ENCODE results near the gene MBOAT1. TPM values are rescaled to one million over a fixed set of nuclear protein-coding genes. Genes with fewer than 3 reads are reported as not detected.

Gene MBOAT1
- total RNA-seq, 2 donors from 2014 or later = 4.6 to 10.1 TPM

GRCh38 chr6:20197251-20197650 lies 15.0 kb downstream of the MBOAT1 start:
- no peak for TF ChIP-seq CTCF (IDR thresholded peaks at IDR 0.05)
- no peak for TF ChIP-seq POLR2A (IDR thresholded peaks at IDR 0.05)
- intact Hi-C loops (cut with DNase I) = no loop called here
- 67 to 85% methylated on average over 3 of the region's 3 CpGs for WGBS, 2 donors
- H3K9me3 ChIP-seq = no peaks in the 10 kb centered on the region
- H3K27me3 ChIP-seq = no peaks in the 10 kb centered on the region
- no peaks in the 10 kb centered on the region for H3K36me3 ChIP-seq (replicated peaks in 1 of 2; ENCODE audit: insufficient read depth in 1 of 2, low read depth in 2 of 2)
- peaks cover 29% of the 10 kb centered on the region for H3K4me1 ChIP-seq
- no peak overlapping the region for H3K4me3 ChIP-seq
- H3K27ac ChIP-seq = no peak overlapping the region
- no peak for DNase-seq
- ATAC-seq = no peak

GRCh38 chr6:20192625-20193024 lies 19.6 kb downstream of the MBOAT1 start:
- no peaks in the 10 kb centered on the region for H3K27me3 ChIP-seq
- H3K4me3 ChIP-seq = no peak overlapping the region
- 14 to 25% methylated on average over 4 of the region's 4 CpGs for WGBS, 2 donors
- TF ChIP-seq CTCF (IDR thresholded peaks at IDR 0.05) = no peak
- TF ChIP-seq POLR2A (IDR thresholded peaks at IDR 0.05) = no peak
- DNase-seq (peak; percentile 18 to 65 (median 28)), ATAC-seq (peak; percentile 95)
- peaks cover 15% of the 10 kb centered on the region for H3K4me1 ChIP-seq
- H3K9me3 ChIP-seq = no peaks in the 10 kb centered on the region
- no peaks in the 10 kb centered on the region for H3K36me3 ChIP-seq (replicated peaks in 1 of 2; ENCODE audit: insufficient read depth in 1 of 2, low read depth in 2 of 2)
- intact Hi-C loops (cut with DNase I) = no loop called here
- peak overlapping the region in 3 of 4 donors; percentile 20 to 74 (median 35) for H3K27ac ChIP-seq

- ATAC-seq (no peak), DNase-seq (no peak)
- Histone ChIP-seq H3K4me1 (peaks cover 15% of the 10 kb centered on the region), H3K27me3 (no peaks in the 10 kb centered on the region), H3K36me3 (replicated peaks in 1 of 2; ENCODE audit: insufficient read depth in 1 of 2, low read depth in 2 of 2) (no peaks in the 10 kb centered on the region), H3K9me3 (no peaks in the 10 kb centered on the region), H3K27ac (peak overlapping the region in 3 of 4 donors; percentile 20 to 74 (median 35)), H3K4me3 (no peak overlapping the region)
- intact Hi-C loops (cut with DNase I) = no loop called here
- TF ChIP-seq CTCF (IDR thresholded peaks at IDR 0.05) (no peak), POLR2A (IDR thresholded peaks at IDR 0.05) (no peak)
- WGBS, 2 donors = 4 to 23% methylated on average over 1 of the region's 1 CpG
Observed at GRCh38 chr6:20191992-20192391, 20.3 kb downstream of the MBOAT1 start.

- no peak for DNase-seq
- TF ChIP-seq CTCF (IDR thresholded peaks at IDR 0.05) (no peak), POLR2A (IDR thresholded peaks at IDR 0.05) (no peak)
- Histone ChIP-seq H3K27me3 (no peaks in the 10 kb centered on the region), H3K4me1 (peaks cover 15% of the 10 kb centered on the region), H3K9me3 (no peaks in the 10 kb centered on the region), H3K36me3 (replicated peaks in 1 of 2; ENCODE audit: insufficient read depth in 1 of 2, low read depth in 2 of 2) (no peaks in the 10 kb centered on the region), H3K27ac (no peak overlapping the region), H3K4me3 (no peak overlapping the region)
- no peak for ATAC-seq
- intact Hi-C loops (cut with DNase I) = no loop called here
Observed at GRCh38 chr6:20188630-20189075, 23.6 kb downstream of the MBOAT1 start.

GRCh38 chr6:20186981-20187380 lies 25.3 kb downstream of the MBOAT1 start:
- 92 to 95% methylated on average over 5 of the region's 5 CpGs for WGBS, 2 donors
- no peak overlapping the region for H3K27ac ChIP-seq

More at GRCh38 chr6:20186981-20187380, 25.3 kb downstream of the MBOAT1 start:
- DNase-seq = no peak
- no peaks in the 10 kb centered on the region for H3K27me3 ChIP-seq
- TF ChIP-seq CTCF (IDR thresholded peaks at IDR 0.05) (no peak), POLR2A (IDR thresholded peaks at IDR 0.05) (no peak)
- intact Hi-C loops (cut with DNase I) = no loop called here
- H3K4me1 ChIP-seq = peaks cover 16% of the 10 kb centered on the region
- no peaks in the 10 kb centered on the region for H3K36me3 ChIP-seq (replicated peaks in 1 of 2; ENCODE audit: insufficient read depth in 1 of 2, low read depth in 2 of 2)
- no peaks in the 10 kb centered on the region for H3K9me3 ChIP-seq
- no peak for ATAC-seq
- no peak overlapping the region for H3K4me3 ChIP-seq
